ENCODE data around the gene ZBTB16. TPM values are rescaled to one million over a fixed set of nuclear protein-coding genes. Genes with fewer than 3 reads are reported as not detected.

ZBTB16 gene
- total RNA-seq, 3 donors from 2014 or later: 4.9 to 82.1 (median 48.8) TPM

DNA sequence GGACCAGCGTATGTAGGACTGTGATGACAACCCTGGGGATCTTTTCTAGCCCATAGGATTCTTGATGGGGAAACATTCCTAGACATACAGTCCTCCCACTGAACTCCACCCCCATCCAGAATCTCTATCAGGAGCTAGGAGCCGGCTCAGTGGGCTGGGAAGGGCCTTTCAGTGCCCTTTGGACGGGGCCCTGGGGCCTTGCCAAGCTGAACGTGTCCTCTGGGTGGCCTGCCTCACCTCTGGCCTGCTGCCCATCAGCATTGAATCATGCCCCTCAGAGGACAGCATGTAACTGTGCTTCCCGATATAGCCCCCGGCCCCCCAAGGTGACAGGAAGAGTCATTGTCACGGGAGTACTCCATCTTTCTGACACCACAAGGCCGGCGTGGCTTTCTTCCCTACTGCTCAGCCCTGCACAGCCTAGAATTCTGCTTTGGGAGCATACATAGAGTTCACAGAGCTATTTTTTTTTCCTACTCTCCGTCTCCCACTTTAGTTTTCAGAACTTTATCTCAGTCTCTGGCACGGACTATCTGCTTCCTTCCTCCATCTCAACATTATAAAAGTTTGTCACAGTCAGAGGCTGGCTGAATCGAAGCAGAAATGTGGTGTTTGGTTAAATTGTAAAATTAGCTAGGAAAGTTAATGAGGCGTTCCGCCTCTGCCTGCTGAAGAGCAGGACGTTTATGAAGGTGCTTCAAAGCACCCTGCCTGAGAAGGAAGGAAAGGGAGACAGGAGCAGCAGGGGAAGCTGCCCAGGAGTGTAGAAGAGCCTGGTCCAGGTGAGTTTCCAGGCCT, 111.9 kb downstream of the ZBTB16 start:
- ATAC-seq: peak; percentile 44
- intact Hi-C loops (cut with DNase I, micrococcal nuclease): no loop called here
- H3K36me3 ChIP-seq (ENCODE audit: low read depth): no peaks in the 10 kb centered on the region
- H3K4me1 ChIP-seq (ENCODE audit: low read depth): peaks cover 82% of the 10 kb centered on the region
- peak in 2 of 3 donors; percentile 79 to 87 for DNase-seq
- H3K4me3 ChIP-seq: no peak overlapping the region
- TF ChIP-seq CTCF (IDR thresholded peaks at IDR 0.05): no peak
- H3K9me3 ChIP-seq: no peaks in the 10 kb centered on the region

GRCh38 chr11:114172055-114172861, 112.7 kb downstream of the ZBTB16 start:
- H3K9me3 ChIP-seq: no peaks in the 10 kb centered on the region
- TF ChIP-seq CTCF (IDR thresholded peaks at IDR 0.05): no peak
- H3K4me1 ChIP-seq (ENCODE audit: low read depth): peaks cover 87% of the 10 kb centered on the region
- no peak for ATAC-seq
- no peak overlapping the region for H3K4me3 ChIP-seq
- no peaks in the 10 kb centered on the region for H3K36me3 ChIP-seq (ENCODE audit: low read depth)
- intact Hi-C loops (cut with DNase I, micrococcal nuclease): no loop called here
- no peak for DNase-seq

- ATAC-seq: no peak
- TF ChIP-seq CTCF (IDR thresholded peaks at IDR 0.05): no peak
- DNase-seq: no peak
- H3K4me1 ChIP-seq (ENCODE audit: low read depth): peaks cover 87% of the 10 kb centered on the region
- intact Hi-C loops (cut with DNase I, micrococcal nuclease): no loop called here
- H3K9me3 ChIP-seq: no peaks in the 10 kb centered on the region
- H3K4me3 ChIP-seq: no peak overlapping the region
- H3K36me3 ChIP-seq (ENCODE audit: low read depth): no peaks in the 10 kb centered on the region
These were observed 113.4 kb downstream of the ZBTB16 start for GRCh38 chr11:114172871-114173444.

DNA sequence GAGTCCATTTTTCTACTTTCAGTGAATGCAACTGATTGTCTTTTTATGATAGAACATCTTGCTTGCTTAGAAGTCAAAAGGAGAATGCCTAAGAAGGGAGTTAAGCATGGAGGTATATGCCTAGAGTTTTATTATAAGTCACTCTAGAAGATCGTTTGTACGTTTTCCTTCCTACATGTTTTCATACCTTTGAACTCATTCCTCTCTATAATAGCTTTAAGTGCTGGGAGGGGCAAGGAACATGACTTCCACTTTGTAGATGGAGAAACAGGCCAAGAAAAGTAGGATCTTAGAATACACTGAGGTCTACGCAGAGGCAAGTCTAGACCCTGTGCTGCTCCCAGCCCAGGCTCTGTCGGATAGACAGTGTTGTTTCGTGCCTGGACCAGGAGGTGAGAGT, 114.3 kb downstream of the ZBTB16 start:
- intact Hi-C loops (cut with DNase I, micrococcal nuclease): no loop called here
- Histone ChIP-seq H3K4me3 (no peak overlapping the region), H3K9me3 (no peaks in the 10 kb centered on the region), H3K36me3 (ENCODE audit: low read depth) (no peaks in the 10 kb centered on the region), H3K4me1 (ENCODE audit: low read depth) (peaks cover 87% of the 10 kb centered on the region)
- TF ChIP-seq CTCF (IDR thresholded peaks at IDR 0.05): no peak
- peak; percentile 61 for ATAC-seq
- DNase-seq: no peak

GRCh38 chr11:114174712-114175495, 115.4 kb downstream of the ZBTB16 start:
- no peak overlapping the region for H3K4me3 ChIP-seq
- DNase-seq (peak in 1 of 3 donors; percentile 17), ATAC-seq (no peak)
- no peaks in the 10 kb centered on the region for H3K36me3 ChIP-seq (ENCODE audit: low read depth)
- TF ChIP-seq CTCF (IDR thresholded peaks at IDR 0.05): no peak
- intact Hi-C loops (cut with DNase I, micrococcal nuclease): no loop called here
- peaks cover 86% of the 10 kb centered on the region for H3K4me1 ChIP-seq (ENCODE audit: low read depth)
- no peaks in the 10 kb centered on the region for H3K9me3 ChIP-seq

Data from mucosa of descending colon (tissue), 3 donors.